HG02973 (cell line): ENCODE results near the gene SUPT3H.

Experiments
- ATAC-seq: cut with Tn5 transposase; IDR thresholded peaks from one replicate; pipeline ENCODE4 v1.9.1; 2021; ENCODE audit warnings: moderate library complexity; ENCODE audit not compliant: unreplicated experiment

Gene SUPT3H

GRCh38 chr6:44966449-44967092 is 411.2 kb downstream of the SUPT3H start:
- no peak for ATAC-seq

GRCh38 chr6:44965708-44966107 is 412.0 kb downstream of the SUPT3H start:
- no peak for ATAC-seq

DNA sequence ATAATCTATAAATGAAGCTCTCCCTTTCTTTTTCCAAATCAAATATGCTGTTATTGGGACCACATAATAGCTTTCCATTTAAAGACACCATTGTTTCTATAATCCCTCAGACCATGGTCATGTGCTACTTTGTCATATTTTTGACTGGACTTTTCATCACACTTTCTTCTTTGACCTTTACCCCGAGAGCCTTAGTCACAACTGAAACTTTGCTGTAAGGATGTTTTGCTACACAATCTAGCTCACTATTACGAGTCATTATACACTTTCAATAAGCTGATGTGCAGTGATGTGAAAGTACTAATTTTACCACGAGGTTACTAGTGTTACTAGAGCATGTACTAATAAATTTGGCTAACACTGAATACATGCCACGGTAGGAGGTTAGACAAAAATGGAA is 416.8 kb downstream of the SUPT3H start:
- no peak for ATAC-seq

DNA sequence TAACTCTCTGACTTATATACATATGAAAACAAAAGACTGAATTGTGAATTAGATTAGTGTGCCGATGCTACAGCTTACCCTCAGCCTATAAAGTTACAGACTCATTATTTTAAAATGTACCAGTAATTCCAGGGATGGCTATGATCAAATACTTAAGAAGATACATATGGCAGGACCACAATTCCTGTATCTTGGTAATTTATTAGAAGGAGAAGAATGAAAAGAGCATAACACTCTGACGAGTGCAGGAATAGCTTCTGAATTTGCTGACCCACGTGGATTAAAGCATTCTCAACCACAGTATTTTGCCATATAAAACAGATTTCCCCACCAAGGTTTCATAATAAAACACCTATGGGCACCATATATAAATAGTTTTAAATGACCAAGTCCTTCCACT is 418.1 kb downstream of the SUPT3H start:
- no peak for ATAC-seq

GRCh38 chr6:44957156-44957555 is 420.6 kb downstream of the SUPT3H start:
- ATAC-seq, result no peak

DNA sequence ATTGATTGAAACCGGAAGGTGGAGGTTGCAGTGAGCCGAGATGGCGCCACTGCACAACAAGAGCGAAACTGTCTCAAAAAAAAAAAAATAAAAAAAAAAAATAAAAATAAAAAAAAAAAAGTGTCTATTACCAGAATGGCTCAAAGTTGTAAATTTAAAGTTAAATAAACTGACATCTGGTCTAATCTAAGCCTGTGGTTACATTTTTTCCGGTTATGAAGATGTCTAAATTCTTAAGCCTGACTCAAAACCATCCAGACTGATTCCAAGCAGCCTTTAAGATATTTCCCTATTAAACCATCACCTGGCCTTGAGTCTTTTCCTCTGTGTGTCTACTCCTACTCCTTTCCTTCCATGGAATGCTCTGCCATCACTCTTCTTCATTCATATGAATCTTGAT is 421.3 kb downstream of the SUPT3H start:
- ATAC-seq, result no peak

- no peak for ATAC-seq
These were observed 422.6 kb downstream of the SUPT3H start for GRCh38 chr6:44955145-44955544.

DNA sequence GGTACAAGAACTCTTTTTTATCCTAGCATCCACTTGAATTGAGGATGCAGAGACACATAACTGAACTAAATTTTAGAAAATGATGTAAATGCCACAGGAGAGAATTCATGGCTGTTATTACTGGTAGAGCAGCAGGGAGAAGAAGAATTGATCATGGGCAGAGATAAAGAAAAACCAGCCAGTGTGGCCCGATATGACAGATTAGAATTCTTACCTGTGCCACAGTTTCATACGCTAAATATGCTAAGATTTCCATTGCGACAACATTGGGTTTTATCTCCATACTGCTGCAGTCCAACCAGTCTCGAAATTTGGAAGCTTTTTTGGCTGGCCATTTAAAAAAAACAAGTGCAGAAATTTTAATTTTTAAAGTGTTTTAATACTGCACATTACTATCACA is 423.5 kb downstream of the SUPT3H start:
- no peak for ATAC-seq

DNA sequence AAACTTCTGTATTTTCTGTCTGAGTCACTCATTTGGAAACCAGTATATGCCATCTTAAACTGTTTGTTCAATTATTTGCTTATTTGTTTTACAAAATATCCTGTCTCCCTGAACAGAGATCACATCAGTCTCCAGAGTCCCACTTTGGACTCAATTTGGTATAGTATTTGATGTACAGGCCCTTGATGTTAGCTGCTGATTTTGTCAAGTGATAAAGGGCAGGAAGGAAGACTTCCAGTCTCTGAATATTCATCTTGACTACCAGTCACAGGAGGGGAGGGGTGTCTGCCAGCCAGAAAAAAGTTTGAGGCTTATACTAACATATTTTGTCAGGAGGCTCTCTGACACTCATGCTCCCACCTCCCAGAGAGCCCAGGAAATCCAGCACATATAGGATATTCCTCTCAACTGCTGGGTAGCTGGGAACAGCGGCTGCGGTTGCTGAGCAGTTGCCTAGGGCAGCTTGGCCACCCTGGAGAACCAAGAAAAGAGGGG is 426.4 kb downstream of the SUPT3H start:
- ATAC-seq, result no peak

GRCh38 chr6:44949596-44950201 is 428.0 kb downstream of the SUPT3H start:
- ATAC-seq, result no peak

DNA sequence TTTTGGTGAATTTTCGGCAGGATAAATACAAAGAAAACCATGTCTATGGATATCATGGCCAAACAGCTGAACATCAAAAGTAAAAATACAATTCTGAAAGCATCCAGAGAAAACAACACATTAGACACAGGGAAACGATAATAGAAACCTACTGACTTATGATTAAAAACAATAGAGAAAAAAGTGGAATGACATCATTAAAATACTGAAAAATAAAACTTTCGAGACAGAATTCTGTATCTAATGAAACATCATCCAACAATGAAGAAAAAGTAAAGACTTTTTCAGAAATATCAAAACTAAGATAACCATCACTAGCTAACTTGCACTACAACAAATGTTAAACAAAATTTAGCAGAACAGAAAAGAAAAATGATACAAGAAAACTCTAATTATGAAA is 434.2 kb downstream of the SUPT3H start:
- ATAC-seq, result no peak

DNA sequence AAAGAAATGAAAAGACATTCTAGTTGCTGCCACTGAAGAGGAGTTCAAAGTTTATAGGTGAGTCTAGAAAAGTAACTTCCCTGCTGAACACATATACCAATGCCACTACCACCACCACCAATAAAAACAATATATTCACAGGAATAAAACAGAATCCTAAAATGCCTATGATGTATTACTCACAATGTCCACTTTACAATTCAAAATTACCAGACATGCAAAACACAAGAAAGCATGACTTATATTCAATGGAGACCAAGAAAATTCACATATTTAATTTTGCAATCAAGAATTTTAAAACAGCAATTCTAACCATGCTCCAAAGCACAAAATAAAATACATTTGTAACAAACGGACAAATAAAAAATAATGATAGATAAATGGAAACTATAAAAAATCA is 434.9 kb downstream of the SUPT3H start:
- ATAC-seq, result no peak

DNA sequence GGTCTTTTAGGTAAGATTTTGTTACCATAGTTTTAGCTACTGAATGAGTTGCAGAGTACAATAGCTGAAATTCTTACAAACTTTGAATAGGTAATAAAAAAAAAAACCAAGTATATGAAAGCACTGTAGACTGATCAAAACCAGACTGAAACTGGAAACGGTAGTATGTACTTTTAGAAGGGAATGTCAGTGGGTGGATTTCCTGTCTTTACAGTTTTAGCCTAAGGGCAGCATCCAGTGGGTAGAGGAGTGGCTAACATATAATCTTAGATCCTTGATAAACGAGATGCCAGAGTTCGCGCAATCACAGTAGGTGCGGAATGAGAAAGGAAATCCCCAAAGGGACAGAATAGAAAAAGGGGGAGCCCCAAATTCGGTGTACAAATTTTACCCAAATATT is 435.5 kb downstream of the SUPT3H start:
- ATAC-seq, result no peak

- ATAC-seq, result no peak
These were observed 437.4 kb downstream of the SUPT3H start for GRCh38 chr6:44940367-44940766.

GRCh38 chr6:44935693-44936300 is 441.9 kb downstream of the SUPT3H start:
- no peak for ATAC-seq

DNA sequence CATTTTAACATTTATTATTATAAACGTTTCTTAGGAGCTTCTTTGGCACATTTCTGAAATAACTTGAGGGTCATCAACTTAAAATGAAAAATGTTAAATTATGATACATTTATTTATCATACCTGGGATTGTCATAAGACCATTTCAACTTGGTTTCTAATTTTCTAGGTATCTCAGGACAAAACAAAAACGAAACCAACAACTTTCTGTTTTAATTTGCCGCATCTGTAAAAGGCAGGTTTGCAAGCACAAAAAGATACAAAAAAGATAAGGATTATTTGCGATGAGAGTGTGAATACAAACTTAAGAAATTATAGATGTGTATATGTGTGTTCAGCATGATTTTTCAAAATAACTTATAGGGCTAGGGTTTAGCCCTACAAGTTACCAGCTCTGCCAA is 444.6 kb downstream of the SUPT3H start:
- no peak for ATAC-seq

DNA sequence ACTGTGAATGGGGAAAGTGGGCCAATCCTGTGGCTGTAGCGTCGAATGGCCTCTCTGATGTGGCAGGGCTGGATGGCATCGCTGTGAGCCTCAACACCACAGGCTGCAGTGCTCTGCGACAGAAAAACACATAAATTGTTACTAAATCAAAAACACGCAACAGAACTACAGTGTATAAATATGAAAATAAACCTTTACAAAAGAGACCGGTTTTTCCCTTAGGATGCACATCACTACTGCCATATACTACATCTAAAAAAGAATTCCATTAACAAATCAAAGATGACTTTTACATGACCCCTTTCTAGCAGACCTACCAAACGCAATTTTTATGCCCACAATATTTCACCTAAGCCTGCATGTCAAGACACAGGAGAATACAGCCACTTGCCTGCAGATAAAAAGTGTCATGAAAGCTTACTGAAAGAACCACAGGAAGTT is 445.1 kb downstream of the SUPT3H start:
- ATAC-seq, result no peak

DNA sequence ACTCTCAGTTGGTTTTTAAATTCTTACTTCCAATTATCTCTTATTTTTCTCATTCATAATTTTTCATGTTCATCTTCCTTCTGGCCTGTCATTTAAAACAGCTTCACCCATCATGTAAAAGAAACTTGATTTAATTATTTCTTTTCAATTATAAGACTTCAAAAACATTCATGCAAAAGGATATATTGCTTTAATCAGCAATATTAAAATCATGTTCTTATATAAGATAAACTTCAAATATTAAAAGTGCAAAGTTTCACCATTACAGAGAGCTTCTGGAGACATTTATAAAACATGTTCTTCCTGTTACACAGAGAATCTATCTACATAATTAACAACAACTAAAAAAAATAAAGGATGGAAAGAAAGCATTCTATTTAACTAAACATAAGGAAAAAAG is 446.3 kb downstream of the SUPT3H start:
- no peak for ATAC-seq

DNA sequence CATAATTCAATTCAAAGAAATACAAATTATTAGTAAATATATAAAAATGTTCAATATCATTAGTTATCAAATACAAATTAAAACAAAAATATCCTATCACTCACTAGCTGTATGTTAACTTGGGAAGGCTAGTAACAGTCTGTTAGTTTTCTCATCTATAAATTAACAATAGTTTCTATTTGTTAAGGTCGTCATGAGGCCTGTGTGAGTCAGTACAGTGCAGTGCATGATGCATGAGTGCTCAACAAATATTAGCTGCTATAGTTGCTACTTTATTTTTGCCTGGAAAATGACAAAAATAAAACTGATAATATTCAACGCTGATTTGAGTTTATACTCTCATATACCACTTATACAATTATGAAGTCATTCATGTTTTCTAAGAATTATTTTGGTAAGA is 451.2 kb downstream of the SUPT3H start:
- ATAC-seq, result no peak

DNA sequence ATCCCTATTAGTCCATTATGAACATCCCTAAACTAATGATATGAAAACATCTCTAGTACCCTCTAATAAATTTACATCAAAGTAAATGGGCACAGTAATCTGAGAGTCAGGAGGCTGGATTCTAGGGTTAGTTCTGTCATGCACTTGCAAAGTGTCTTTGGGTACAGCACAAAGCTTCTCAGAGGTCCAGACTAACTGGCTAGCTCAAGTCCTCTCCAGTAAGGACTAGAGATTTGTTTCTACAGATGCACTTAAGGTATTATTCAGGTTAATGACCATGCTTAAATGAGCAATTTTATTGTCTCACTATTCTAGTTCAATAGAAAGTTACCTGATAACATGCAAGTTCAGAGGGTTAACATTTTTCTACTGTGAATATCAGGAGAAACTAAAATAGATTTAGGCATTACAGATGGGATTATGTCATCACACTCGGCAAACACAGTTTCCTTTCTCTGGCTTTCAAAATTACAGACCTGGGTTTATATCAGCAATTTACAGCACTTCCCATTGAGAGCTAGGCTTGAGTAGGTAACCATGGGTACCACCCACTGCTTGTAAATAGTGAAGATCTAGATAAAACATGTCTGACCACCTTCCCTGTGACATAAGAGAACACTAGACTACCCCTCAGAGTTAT is 452.5 kb downstream of the SUPT3H start:
- no peak for ATAC-seq

DNA sequence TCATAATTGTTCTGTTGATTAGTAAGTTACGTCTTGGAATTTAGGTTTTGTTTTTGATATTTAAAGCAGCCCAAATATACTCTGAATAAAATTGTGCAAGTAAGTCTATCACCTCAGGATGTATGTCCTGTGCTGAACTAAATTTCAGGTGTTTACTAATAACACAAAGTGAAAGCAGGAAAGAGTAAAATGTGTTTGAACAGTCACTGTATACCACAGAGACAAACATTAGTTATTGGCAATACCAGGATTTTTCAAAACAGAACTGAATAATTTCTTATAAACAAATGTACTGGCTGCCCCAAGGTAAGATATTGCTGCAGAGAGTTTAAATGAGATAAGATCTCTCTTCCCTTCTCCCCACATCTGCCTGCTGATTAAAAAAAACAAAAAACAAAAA is 454.3 kb downstream of the SUPT3H start:
- ATAC-seq, result no peak

GRCh38 chr6:44921798-44922197 is 455.9 kb downstream of the SUPT3H start:
- ATAC-seq, result no peak
